Endodermal cell (in vitro differentiated cells): ENCODE measurements around the gene IL13RA1. TPM values are rescaled to one million over a fixed set of nuclear protein-coding genes. Genes with fewer than 3 reads are reported as not detected.

Experiments used
- DNase-seq: peaks from one replicate; pipeline ENCODE4 v3.0.0-alpha.2; 2017
- H3K27ac ChIP-seq: 2 replicates; pipeline ENCODE4 v1.5.1; 2013; ENCODE audit warnings: mild to moderate bottlenecking, low read depth, low read length, moderate library complexity
- H3K27me3 ChIP-seq: 2 replicates; pipeline ENCODE4 v1.6.1; 2013; ENCODE audit warnings: mild to moderate bottlenecking, low read length, moderate library complexity; ENCODE audit not compliant: insufficient read depth, control insufficient read depth, poor library complexity, severe bottlenecking
- H3K36me3 ChIP-seq: 2 replicates; pipeline ENCODE4 v1.7.0; 2013; ENCODE audit warnings: mild to moderate bottlenecking, low read length, moderate library complexity; ENCODE audit not compliant: control insufficient read depth, insufficient read depth
- H3K4me1 ChIP-seq: one replicate; pipeline ENCODE4 v1.7.0; 2013; ENCODE audit warnings: low read length; ENCODE audit not compliant: control insufficient read depth, insufficient read depth
- H3K4me3 ChIP-seq: 2 replicates; pipeline ENCODE4 v1.5.1; 2013; ENCODE audit warnings: mild to moderate bottlenecking, low read length, moderate library complexity
- H3K9ac ChIP-seq: 2 replicates; pipeline ENCODE4 v1.6.1; 2013; ENCODE audit warnings: mild to moderate bottlenecking, low read length, moderate library complexity; ENCODE audit not compliant: poor library complexity, severe bottlenecking; ENCODE audit errors: extremely low read depth
- H3K9me3 ChIP-seq: 2 replicates; pipeline ENCODE4 v1.6.1; 2013; ENCODE audit warnings: mild to moderate bottlenecking, low read length, moderate library complexity; ENCODE audit not compliant: control insufficient read depth
- H3K27ac Mint-ChIP-seq: 2 replicates; pipeline ENCODE4 v1.8.0; 2020; ENCODE audit warnings: mixed read lengths
- H3K27me3 Mint-ChIP-seq: 2 replicates; pipeline ENCODE4 v1.8.0; 2021; ENCODE audit warnings: mild to moderate bottlenecking, mixed read lengths; ENCODE audit not compliant: insufficient read depth
- H3K36me3 Mint-ChIP-seq: 2 replicates; pipeline ENCODE4 v1.8.0; 2020; ENCODE audit warnings: low read depth, mixed read lengths
- H3K4me1 Mint-ChIP-seq: 2 replicates; pipeline ENCODE4 v1.8.0; 2020; ENCODE audit warnings: mixed read lengths
- H3K4me3 Mint-ChIP-seq: 2 replicates; pipeline ENCODE4 v1.8.0; 2020; ENCODE audit warnings: mild to moderate bottlenecking, moderate library complexity, mixed read lengths
- H3K9me3 Mint-ChIP-seq: 2 replicates; pipeline ENCODE4 v1.8.0; 2020; ENCODE audit warnings: mild to moderate bottlenecking, mixed read lengths
- WGBS, 2 experiments: methylation state at CpG; one replicate each; pipeline versions ENCODE4 v1.1.5 to v1.1.7; 2013; ENCODE audit warnings: missing lambda C conversion rate in 2 of 2, mixed read lengths in 1 of 2; ENCODE audit not compliant: insufficient coverage in 1 of 2, insufficient read length in 1 of 2; 5-methylcytosine and 5-hydroxymethylcytosine counted together
- total RNA-seq, 2 donors: library from RNA; stranded (reverse); fragmentation: NEBNext Ultra II Directional in 1 of 2; extraction: Animal tissue kit (Norgen Biotek cat#: 25700) in 1 of 2; gene quantifications; 2 replicates in 1 of 2; 3 replicates in 1 of 2; pipeline ENCODE4 v1.2.1, GENCODE V29; 2021
- TF ChIP-seq, protein P1 (sequence below): fragments of 200-600 bp; sonication (generic); conservative IDR thresholded peaks from 2 replicates; pipeline ENCODE4 v1.5.0; 2021; ENCODE audit warnings: antibody characterized with exemption, mild to moderate bottlenecking

IL13RA1 gene
- total RNA-seq, 2 donors from 2014 or later, result 27.8 to 32.9 TPM

DNA sequence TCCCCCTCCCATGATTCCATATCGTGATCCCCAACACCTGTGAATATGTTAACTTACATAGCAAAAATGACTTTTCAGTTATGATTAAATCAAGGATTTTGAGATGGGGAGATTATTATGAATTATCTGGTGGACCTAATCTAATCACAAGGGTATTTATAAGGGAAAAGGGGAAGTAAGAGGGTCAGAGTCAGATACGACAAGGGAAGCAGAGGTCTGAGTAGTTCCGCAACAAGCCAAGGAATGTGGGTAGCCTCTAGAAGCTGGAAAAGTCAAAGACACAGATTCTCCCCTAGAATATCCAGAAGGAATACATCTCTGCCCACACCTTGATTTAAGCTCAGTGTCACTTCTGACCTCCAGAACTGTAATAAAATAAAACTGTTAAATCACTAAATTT, 1.0 kb upstream of the IL13RA1 start:
- Mint-ChIP-seq H3K4me3 (peak overlapping the region; percentile 70), H3K27ac (no peak overlapping the region), H3K4me1 (peaks cover 33% of the 10 kb centered on the region), H3K9me3 (peaks cover 54% of the 10 kb centered on the region), H3K36me3 (no peaks in the 10 kb centered on the region), H3K27me3 (peaks cover 2% of the 10 kb centered on the region)
- Histone ChIP-seq H3K4me3 (peak overlapping the region; percentile 67), H3K27ac (no peak overlapping the region), H3K9me3 (peaks cover 6% of the 10 kb centered on the region), H3K36me3 (no peaks in the 10 kb centered on the region), H3K4me1 (no peaks in the 10 kb centered on the region), H3K27me3 (no peaks in the 10 kb centered on the region), H3K9ac (no peak overlapping the region)
- 94% methylated on average over 2 of the region's 3 CpGs; no CpG with 5 or more reads in 1 of the 2 experiments for WGBS, 2 experiments
- no peak for DNase-seq
- TF ChIP-seq, protein P1, sequence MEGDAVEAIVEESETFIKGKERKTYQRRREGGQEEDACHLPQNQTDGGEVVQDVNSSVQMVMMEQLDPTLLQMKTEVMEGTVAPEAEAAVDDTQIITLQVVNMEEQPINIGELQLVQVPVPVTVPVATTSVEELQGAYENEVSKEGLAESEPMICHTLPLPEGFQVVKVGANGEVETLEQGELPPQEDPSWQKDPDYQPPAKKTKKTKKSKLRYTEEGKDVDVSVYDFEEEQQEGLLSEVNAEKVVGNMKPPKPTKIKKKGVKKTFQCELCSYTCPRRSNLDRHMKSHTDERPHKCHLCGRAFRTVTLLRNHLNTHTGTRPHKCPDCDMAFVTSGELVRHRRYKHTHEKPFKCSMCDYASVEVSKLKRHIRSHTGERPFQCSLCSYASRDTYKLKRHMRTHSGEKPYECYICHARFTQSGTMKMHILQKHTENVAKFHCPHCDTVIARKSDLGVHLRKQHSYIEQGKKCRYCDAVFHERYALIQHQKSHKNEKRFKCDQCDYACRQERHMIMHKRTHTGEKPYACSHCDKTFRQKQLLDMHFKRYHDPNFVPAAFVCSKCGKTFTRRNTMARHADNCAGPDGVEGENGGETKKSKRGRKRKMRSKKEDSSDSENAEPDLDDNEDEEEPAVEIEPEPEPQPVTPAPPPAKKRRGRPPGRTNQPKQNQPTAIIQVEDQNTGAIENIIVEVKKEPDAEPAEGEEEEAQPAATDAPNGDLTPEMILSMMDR, result no peak

DNA sequence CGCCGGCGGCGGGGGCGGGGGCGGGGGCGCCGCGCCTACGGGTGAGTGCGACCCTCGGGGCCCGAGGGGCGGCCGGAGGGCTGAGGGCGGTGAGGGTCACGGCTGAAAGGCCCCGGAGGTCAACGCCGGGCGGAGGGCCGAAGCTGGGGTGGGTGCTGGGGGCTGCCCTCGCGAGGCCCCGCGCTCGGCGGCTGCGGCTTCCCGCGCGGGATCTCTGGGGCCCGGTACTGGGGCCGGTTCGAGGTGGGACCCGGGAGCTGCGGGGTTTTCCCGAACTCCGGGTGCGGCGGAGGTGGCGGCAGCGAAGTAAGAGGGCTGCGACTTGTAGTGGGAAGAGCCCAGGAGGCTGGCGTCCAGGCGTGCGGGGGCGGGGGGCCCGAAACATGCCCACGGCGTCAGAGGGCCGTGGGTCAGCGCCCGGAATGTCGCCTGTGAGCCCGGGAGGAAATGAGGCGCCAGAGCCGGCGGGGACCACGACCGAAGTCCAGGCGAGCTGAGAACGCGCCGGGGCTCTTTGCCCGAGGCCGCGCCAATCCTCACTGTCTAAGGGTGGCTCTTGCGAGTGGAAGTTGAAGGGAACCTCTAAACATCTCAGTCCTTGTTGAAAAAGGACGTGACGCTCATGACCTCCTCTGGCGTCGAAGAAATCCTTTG, 407 bp downstream of the IL13RA1 start:
- Mint-ChIP-seq H3K27me3 (no peaks in the 10 kb centered on the region), H3K9me3 (peaks cover 52% of the 10 kb centered on the region), H3K36me3 (peaks cover 1% of the 10 kb centered on the region), H3K4me3 (peak overlapping the region; percentile 70), H3K4me1 (peaks cover 33% of the 10 kb centered on the region), H3K27ac (peak overlapping the region; percentile 55)
- TF ChIP-seq, protein P1, result no peak
- peak overlapping the region; percentile 81 for H3K4me3 ChIP-seq
- H3K36me3 ChIP-seq, result no peaks in the 10 kb centered on the region
- peak overlapping the region; percentile 47 for H3K9ac ChIP-seq
- peaks cover 8% of the 10 kb centered on the region for H3K9me3 ChIP-seq
- 0% methylated on average over 8 to 68 of the region's 73 CpGs for WGBS, 2 experiments
- H3K4me1 ChIP-seq, result no peaks in the 10 kb centered on the region
- no peaks in the 10 kb centered on the region for H3K27me3 ChIP-seq
- no peak for DNase-seq
- no peak overlapping the region for H3K27ac ChIP-seq

DNA sequence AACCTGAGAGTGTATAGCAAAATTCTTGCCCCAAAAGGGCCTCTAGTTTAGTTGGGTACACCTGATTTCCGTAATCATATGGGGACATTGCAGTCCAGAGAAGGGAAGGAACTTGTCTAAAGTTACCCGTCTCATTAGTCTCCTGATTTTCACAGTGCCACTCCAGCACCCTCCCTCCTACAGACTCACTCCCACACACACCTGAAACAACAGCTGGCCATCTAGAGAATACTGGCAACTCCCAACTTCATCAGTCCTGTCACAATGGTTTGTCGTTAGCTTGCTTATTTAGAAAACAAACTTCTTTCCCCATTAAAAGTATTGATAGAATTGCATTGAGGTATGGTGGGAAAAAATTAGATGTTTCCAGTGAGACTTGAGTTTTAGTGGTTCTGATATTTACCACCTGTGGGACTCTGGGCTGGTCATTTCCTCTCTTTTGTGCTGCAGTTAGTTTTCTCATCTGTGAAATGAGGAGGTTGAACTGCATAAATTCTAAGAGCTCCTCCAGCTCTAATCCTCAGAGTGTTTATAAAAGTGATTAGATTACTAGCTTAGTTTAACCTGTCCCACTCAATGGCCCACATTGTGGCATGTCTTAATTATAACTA, 1.7 kb downstream of the IL13RA1 start:
- no peaks in the 10 kb centered on the region for H3K4me1 ChIP-seq
- H3K36me3 ChIP-seq, result no peaks in the 10 kb centered on the region
- no peak overlapping the region for H3K9ac ChIP-seq
- Mint-ChIP-seq H3K27me3 (no peaks in the 10 kb centered on the region), H3K9me3 (peaks cover 54% of the 10 kb centered on the region), H3K4me1 (peaks cover 33% of the 10 kb centered on the region), H3K36me3 (peaks cover 1% of the 10 kb centered on the region), H3K27ac (no peak overlapping the region), H3K4me3 (peak overlapping the region; percentile 70)
- 88% methylated on average over 1 of the region's 3 CpGs; no CpG with 5 or more reads in 1 of the 2 experiments for WGBS, 2 experiments
- peak overlapping the region; percentile 81 for H3K4me3 ChIP-seq
- DNase-seq, result no peak
- no peak overlapping the region for H3K27ac ChIP-seq
- TF ChIP-seq, protein P1, result no peak
- H3K9me3 ChIP-seq, result peaks cover 11% of the 10 kb centered on the region
- no peaks in the 10 kb centered on the region for H3K27me3 ChIP-seq
